HepG2 (cell line): ENCODE measurements around the gene UGT2A3. TPM values are rescaled to one million over a fixed set of nuclear protein-coding genes. Genes with fewer than 3 reads are reported as not detected.
A peak's percentile ranks its signal among the peaks of the same experiment; 100 is the strongest.

Experiments used
- DZIP1 ChIP-seq: sonication (generic); formaldehyde crosslinking; IDR thresholded peaks from 2 replicates; pipeline ENCODE4 v1.5.0; 2020; ENCODE audit warnings: mild to moderate bottlenecking, missing genetic modification reagents
- GATAD2A ChIP-seq: IDR thresholded peaks from 2 replicates; pipeline ENCODE4 v1.6.1; 2016
- HMG20A ChIP-seq: IDR thresholded peaks from 2 replicates; pipeline ENCODE4 v1.6.1; 2016; ENCODE audit warnings: borderline replicate concordance
- NFKBIZ ChIP-seq: IDR thresholded peaks from 2 replicates; pipeline ENCODE4 v1.6.1; 2018; ENCODE audit warnings: missing genetic modification reagents, missing compliant biosample characterization
- RERE ChIP-seq: IDR thresholded peaks from 2 replicates; pipeline ENCODE4 v1.6.1; 2016; ENCODE audit warnings: low read depth, missing genetic modification reagents, missing compliant biosample characterization
- SRSF4 ChIP-seq: fragments of 200-400 bp; formaldehyde crosslinking; IDR thresholded peaks from one replicate; pipeline ENCODE4 v1.6.1; 2018; ENCODE audit warnings: mild to moderate bottlenecking, low read depth, low read length, moderate library complexity; ENCODE audit not compliant: poor library complexity, severe bottlenecking
- ZNF17 ChIP-seq: sonication (generic); formaldehyde crosslinking; IDR thresholded peaks from 2 replicates; pipeline ENCODE4 v1.5.0; 2020; ENCODE audit warnings: mild to moderate bottlenecking, missing genetic modification reagents
- ZNF318 ChIP-seq: sonication (generic); formaldehyde crosslinking; IDR thresholded peaks from 2 replicates; pipeline ENCODE4 v1.4.0; 2020; ENCODE audit warnings: mild to moderate bottlenecking, missing genetic modification reagents
- ZNF580 ChIP-seq: IDR thresholded peaks from 2 replicates; pipeline ENCODE4 v1.6.1; 2016; ENCODE audit warnings: low read depth, borderline replicate concordance
- ZNF619 ChIP-seq: sonication (generic); formaldehyde crosslinking; IDR thresholded peaks from 2 replicates; pipeline ENCODE4 v1.4.0; 2020; ENCODE audit warnings: mild to moderate bottlenecking, missing genetic modification reagents
- polyA plus RNA-seq, 8 experiments: library from polyadenylated mRNA; depleted of rRNA in 3 of 8; stranded (reverse) in 7 of 8; unstranded in 1 of 8; fragments of >200 nt; fragmentation: Illumina TruSeq in 4 of 8; extraction: Trizol in 4 of 8; gene quantifications; 2 replicates each; pipeline versions ENCODE4 v1.2.1 to v1.2.3, GENCODE V29; 2011 to 2016; ENCODE audit warnings: low read depth in 4 of 8, missing spikeins in 1 of 8, mixed read lengths in 1 of 8; ENCODE audit not compliant: insufficient read depth in 1 of 8
- total RNA-seq, 5 experiments: library from RNA; depleted of rRNA; stranded (reverse); fragments of >200 nt; fragmentation: Illumina TruSeq; extraction: Trizol; gene quantifications; 2 replicates each; pipeline ENCODE4 v1.2.3, GENCODE V29; 2016; ENCODE audit warnings: low read depth in 1 of 5

UGT2A3 gene
- total and polyA plus RNA-seq, 2 of the 13 experiments (the other 11 are each of a cell fraction or from before 2014, with no cell fraction given): 61.3 to 97.2 TPM

DNA sequence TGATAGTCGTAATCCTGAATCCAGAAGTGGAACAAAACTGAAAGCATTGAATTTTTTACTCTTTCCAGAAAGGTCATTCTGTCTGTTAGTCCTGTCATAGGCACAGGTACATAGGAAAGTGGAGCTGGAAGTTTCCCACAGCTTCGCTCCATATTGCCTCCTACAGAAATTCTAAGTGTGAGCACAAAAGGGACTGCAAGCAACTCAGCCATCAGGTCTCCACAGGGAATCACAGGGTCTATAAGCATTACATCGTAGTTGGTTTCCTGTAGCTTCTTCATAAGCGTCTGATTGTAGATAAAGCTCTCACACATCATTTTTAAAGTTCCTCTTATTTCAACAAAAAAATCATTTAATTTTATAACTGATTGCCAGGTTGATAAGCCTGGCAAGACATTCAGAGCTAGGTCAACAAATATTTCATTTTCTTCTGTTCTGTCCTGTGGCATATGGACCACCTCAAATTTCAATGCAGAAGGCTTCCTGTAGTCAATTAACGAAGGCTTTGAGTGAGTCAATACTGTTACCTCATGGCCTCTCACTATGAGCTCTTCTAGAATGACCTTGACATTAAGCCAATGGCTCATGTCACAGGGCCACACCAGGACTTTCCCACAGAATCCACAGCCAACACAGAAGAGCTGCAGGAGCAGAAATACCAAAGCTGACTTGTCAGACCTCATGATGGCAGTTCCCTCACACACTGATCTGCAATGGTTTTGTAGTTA lies at the start of gene UGT2A3 (continued):
- peak; percentile 97 for TF ChIP-seq GATAD2A
- TF ChIP-seq NFKBIZ (CRISPR knock-in tag): peak; percentile 66; the same call in 1 of the 2 replicates
- peak; percentile 90; the same call in 1 of the 2 replicates for TF ChIP-seq HMG20A (CRISPR knock-in tag)
- no peak for TF ChIP-seq SRSF4
- TF ChIP-seq ZNF17 (CRISPR knock-in tag): no peak
- TF ChIP-seq ZNF580: no peak; the same call in 1 of the 2 replicates
- no peak for TF ChIP-seq ZNF318 (CRISPR knock-in tag)
- peak; percentile 78 for TF ChIP-seq RERE (CRISPR knock-in tag)
- no peak for TF ChIP-seq ZNF619 (CRISPR knock-in tag)
- TF ChIP-seq DZIP1 (CRISPR knock-in tag): no peak
